Neuronal stem cell (in vitro differentiated cells): ENCODE data around the gene ZXDC.
A peak's percentile ranks its signal among the peaks of the same experiment; 100 is the strongest.

Experiments
- DNase-seq: peaks from one replicate; pipeline ENCODE4 v3.0.0-alpha.2; 2013; ENCODE audit warnings: low spot score
- H2AFZ ChIP-seq: one replicate; pipeline ENCODE4 v1.6.1; 2013; ENCODE audit warnings: mild to moderate bottlenecking, low read length, inconsistent platforms
- H2AK5ac ChIP-seq: 2 replicates; pipeline ENCODE4 v1.6.1; 2013; ENCODE audit warnings: low read depth, mild to moderate bottlenecking, inconsistent platforms, low read length, moderate library complexity, mixed read lengths
- H2BK120ac ChIP-seq: 2 replicates; pipeline ENCODE4 v1.6.1; 2013; ENCODE audit warnings: low read depth, mild to moderate bottlenecking, inconsistent platforms, low read length, moderate library complexity, mixed read lengths
- H2BK12ac ChIP-seq: one replicate; pipeline ENCODE4 v1.6.1; 2013; ENCODE audit warnings: low read length, inconsistent platforms
- H2BK15ac ChIP-seq: 2 replicates; pipeline ENCODE4 v1.6.1; 2013; ENCODE audit warnings: mild to moderate bottlenecking, low read length, inconsistent platforms, mixed read lengths
- H2BK5ac ChIP-seq: one replicate; pipeline ENCODE4 v1.6.1; 2013; ENCODE audit warnings: inconsistent platforms, mild to moderate bottlenecking, low read length, moderate library complexity
- H3K14ac ChIP-seq: one replicate; pipeline ENCODE4 v1.6.1; 2013; ENCODE audit warnings: low read length, inconsistent platforms
- H3K18ac ChIP-seq: 2 replicates; pipeline ENCODE4 v1.6.1; 2013; ENCODE audit warnings: low read length, inconsistent platforms
- H3K23ac ChIP-seq: 2 replicates; pipeline ENCODE4 v1.6.1; 2013; ENCODE audit warnings: low read depth, mild to moderate bottlenecking, mixed read lengths, low read length, inconsistent platforms; ENCODE audit not compliant: poor library complexity
- H3K27ac ChIP-seq: replicated peaks from 3 replicates; pipeline ENCODE4 v1.5.1; 2013; ENCODE audit warnings: low read length, inconsistent platforms
- H3K27me3 ChIP-seq, 3 experiments: 2 replicates each; pipeline ENCODE4 v1.6.1; 2013; ENCODE audit warnings: low read length in 3 of 3, mild to moderate bottlenecking in 2 of 3, inconsistent platforms in 1 of 3, low read depth in 1 of 3, mixed read lengths in 1 of 3, moderate library complexity in 1 of 3; ENCODE audit not compliant: control insufficient read depth in 3 of 3, insufficient read depth in 3 of 3
- H3K36me3 ChIP-seq, 2 donors: replicated peaks in 1 of 2; 2 replicates each; pipeline ENCODE4 v1.6.1; 2013; ENCODE audit warnings: low read length in 2 of 2; ENCODE audit not compliant: control insufficient read depth in 2 of 2, insufficient read depth in 2 of 2
- H3K4ac ChIP-seq: 2 replicates; pipeline ENCODE4 v1.6.1; 2013; ENCODE audit warnings: inconsistent platforms, mild to moderate bottlenecking, low read length, moderate library complexity
- H3K4me1 ChIP-seq, 2 donors: 1 replicate in 1 of 2; 2 replicates in 1 of 2; pipeline ENCODE4 v1.6.1; 2013; ENCODE audit warnings: low read length in 2 of 2, low read depth in 1 of 2; ENCODE audit not compliant: control insufficient read depth in 2 of 2, insufficient read depth in 1 of 2
- H3K4me2 ChIP-seq: one replicate; pipeline ENCODE4 v1.6.1; 2013; ENCODE audit warnings: mild to moderate bottlenecking, low read length, inconsistent platforms; ENCODE audit not compliant: insufficient read depth, poor library complexity, severe bottlenecking
- H3K4me3 ChIP-seq, 2 donors: 2 replicates each; pipeline ENCODE4 v1.5.1; 2013; ENCODE audit warnings: low read length in 2 of 2, mild to moderate bottlenecking in 2 of 2, inconsistent platforms in 1 of 2, moderate library complexity in 1 of 2
- H3K79me1 ChIP-seq: one replicate; pipeline ENCODE4 v1.6.1; 2013; ENCODE audit warnings: low read depth, mild to moderate bottlenecking, inconsistent platforms, low read length, moderate library complexity
- H3K9ac ChIP-seq: one replicate; pipeline ENCODE4 v1.6.1; 2013; ENCODE audit warnings: mild to moderate bottlenecking, low read depth, low read length, inconsistent platforms; ENCODE audit not compliant: poor library complexity
- H3K9me3 ChIP-seq, 2 donors: replicated peaks in 1 of 2; 2 replicates each; pipeline versions ENCODE3 to v1.6.1; 2013; ENCODE audit warnings: low read length in 2 of 2, mild to moderate bottlenecking in 2 of 2, inconsistent platforms in 1 of 2, low read depth in 1 of 2, mixed read lengths in 1 of 2, moderate library complexity in 1 of 2; ENCODE audit not compliant: control insufficient read depth in 2 of 2, insufficient read depth in 1 of 2
- H4K8ac ChIP-seq: one replicate; pipeline ENCODE4 v1.6.1; 2013; ENCODE audit warnings: low read depth, mild to moderate bottlenecking, inconsistent platforms, low read length, moderate library complexity
- H4K91ac ChIP-seq: one replicate; pipeline ENCODE4 v1.6.1; 2013; ENCODE audit warnings: low read length, low read depth, mild to moderate bottlenecking, inconsistent platforms; ENCODE audit not compliant: poor library complexity
- WGBS, 2 donors: extraction: QIAGEN DNeasy Blood & Tissue Kit; methylation state at CpG; one replicate each; pipeline ENCODE4 v1.1.7; 2013; ENCODE audit warnings: missing lambda C conversion rate in 2 of 2, mixed read lengths in 1 of 2; ENCODE audit not compliant: insufficient read length in 2 of 2, insufficient replicate concordance in 1 of 2; ENCODE audit errors: extremely low coverage in 2 of 2; 5-methylcytosine and 5-hydroxymethylcytosine counted together

ZXDC gene

GRCh38 chr3:126452213-126452612 is 23.5 kb downstream of the ZXDC start:
- Histone ChIP-seq H3K4me1 (peaks cover 0 to 16% of the 10 kb centered on the region in 2 donors), H3K27ac (no peak overlapping the region), H2BK12ac (no peak overlapping the region), H2BK15ac (no peak overlapping the region), H4K8ac (no peak overlapping the region), H3K18ac (no peak overlapping the region), H3K23ac (no peak overlapping the region), H3K9me3 (no peaks in the 10 kb centered on the region), H3K27me3 (no peaks in the 10 kb centered on the region), H3K14ac (no peak overlapping the region), H3K4ac (no peak overlapping the region), H3K4me2 (no peak overlapping the region), H4K91ac (no peak overlapping the region), H3K4me3 (no peak overlapping the region), H2BK120ac (no peak overlapping the region), H2AFZ (no peak overlapping the region), H2BK5ac (no peak overlapping the region), H3K9ac (no peak overlapping the region), H3K36me3 (peaks cover 23 to 85% of the 10 kb centered on the region in 2 donors), H2AK5ac (no peak overlapping the region), H3K79me1 (peaks cover 4% of the 10 kb centered on the region)
- DNase-seq = no peak
- WGBS, 2 donors = no CpG with 5 or more reads among the region's 9 CpGs

DNA sequence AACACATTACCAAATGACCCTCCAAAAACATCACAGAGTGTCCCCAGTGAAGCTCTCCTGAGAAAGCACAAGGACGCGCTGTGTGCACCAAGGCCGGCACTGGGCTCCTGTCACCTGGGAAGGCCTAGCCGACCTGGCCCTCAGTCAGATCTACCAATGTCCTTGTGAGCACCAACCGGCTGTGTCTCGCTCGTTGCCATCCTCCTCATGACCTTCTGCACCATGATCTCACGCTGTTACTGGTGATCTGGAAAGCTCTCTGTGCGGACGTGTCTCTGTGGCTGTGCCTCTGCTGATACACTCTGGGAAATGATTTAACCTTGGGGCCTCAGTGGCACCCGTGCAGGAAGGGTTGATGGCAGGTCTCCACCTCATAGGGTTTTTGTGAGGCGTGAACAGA is 24.2 kb downstream of the ZXDC start:
- Histone ChIP-seq H3K4me3 (no peak overlapping the region), H3K9me3 (no peaks in the 10 kb centered on the region), H3K14ac (no peak overlapping the region), H2BK5ac (no peak overlapping the region), H4K91ac (no peak overlapping the region), H2BK12ac (no peak overlapping the region), H2BK15ac (no peak overlapping the region), H3K4ac (no peak overlapping the region), H3K4me1 (peaks cover 2 to 16% of the 10 kb centered on the region in 2 donors), H2AFZ (no peak overlapping the region), H2BK120ac (no peak overlapping the region), H3K9ac (no peak overlapping the region), H3K27ac (no peak overlapping the region), H3K36me3 (peaks cover 16 to 78% of the 10 kb centered on the region in 2 donors), H3K23ac (no peak overlapping the region), H3K79me1 (peaks cover 4% of the 10 kb centered on the region), H3K27me3 (no peaks in the 10 kb centered on the region), H3K4me2 (no peak overlapping the region), H3K18ac (no peak overlapping the region), H4K8ac (no peak overlapping the region), H2AK5ac (no peak overlapping the region)
- WGBS, 2 donors = no CpG with 5 or more reads among the region's 12 CpGs
- DNase-seq = no peak

- Histone ChIP-seq H3K27me3 (no peaks in the 10 kb centered on the region), H2BK12ac (no peak overlapping the region), H3K14ac (no peak overlapping the region), H3K9me3 (no peaks in the 10 kb centered on the region), H3K4me1 (peaks cover 5 to 14% of the 10 kb centered on the region in 2 donors), H2BK5ac (no peak overlapping the region), H2AK5ac (no peak overlapping the region), H2BK120ac (no peak overlapping the region), H4K91ac (no peak overlapping the region), H3K36me3 (peaks cover 12 to 74% of the 10 kb centered on the region in 2 donors), H3K23ac (peak overlapping the region; percentile 59), H3K79me1 (no peaks in the 10 kb centered on the region), H3K4me3 (no peak overlapping the region), H3K27ac (no peak overlapping the region), H2AFZ (no peak overlapping the region), H3K18ac (peak overlapping the region; percentile 13), H3K4ac (no peak overlapping the region), H3K4me2 (no peak overlapping the region), H2BK15ac (no peak overlapping the region), H3K9ac (no peak overlapping the region), H4K8ac (no peak overlapping the region)
- no CpG with 5 or more reads among the region's 3 CpGs for WGBS, 2 donors
- DNase-seq = no peak
Measured at GRCh38 chr3:126450744-126451143, 24.9 kb downstream of the ZXDC start.

- H2AK5ac ChIP-seq = no peak overlapping the region
- no peak overlapping the region for H2BK120ac ChIP-seq
- no peak overlapping the region for H3K27ac ChIP-seq
- no peak overlapping the region for H3K4ac ChIP-seq
- H3K4me2 ChIP-seq = no peak overlapping the region
- no peak overlapping the region for H2BK12ac ChIP-seq
- H3K9me3 ChIP-seq = no peaks in the 10 kb centered on the region
- H3K9ac ChIP-seq = no peak overlapping the region
- no CpG with 5 or more reads among the region's 9 CpGs for WGBS, 2 donors
- no peak overlapping the region for H3K18ac ChIP-seq
- H3K79me1 ChIP-seq = no peaks in the 10 kb centered on the region
- H3K36me3 ChIP-seq = peaks cover 10 to 74% of the 10 kb centered on the region in 2 donors
- H2BK15ac ChIP-seq = no peak overlapping the region
- no peak overlapping the region for H3K4me3 ChIP-seq
- H3K14ac ChIP-seq = no peak overlapping the region
- H3K4me1 ChIP-seq = peaks cover 5 to 11% of the 10 kb centered on the region in 2 donors
- H4K91ac ChIP-seq = no peak overlapping the region
- H2BK5ac ChIP-seq = no peak overlapping the region
- no peaks in the 10 kb centered on the region for H3K27me3 ChIP-seq
- DNase-seq = no peak
- H3K23ac ChIP-seq = no peak overlapping the region
- H4K8ac ChIP-seq = no peak overlapping the region
- H2AFZ ChIP-seq = no peak overlapping the region
Measured at GRCh38 chr3:126450219-126450618, 25.5 kb downstream of the ZXDC start.
